Stimulated activated CD8-positive, alpha-beta memory T cell treated with anti-CD3 and anti-CD28 coated beads, Interleukin-2, amount 100 ng/mL, for 48 hours (primary cell): Measurements from ENCODE around the gene ITPKB.
A peak's percentile ranks its signal among the peaks of the same experiment; 100 is the strongest.
"Not testable (repeated sequence)": the region's sequence is repeated elsewhere in the genome, so short reads cannot be mapped to it uniquely, and the experiment has no call there.

Experiments used
- DNase-seq, 2 donors: peaks; one replicate each; pipeline ENCODE4 v3.0.0-alpha.2; 2020; ENCODE audit warnings: low read depth in 2 of 2

Gene ITPKB

DNA sequence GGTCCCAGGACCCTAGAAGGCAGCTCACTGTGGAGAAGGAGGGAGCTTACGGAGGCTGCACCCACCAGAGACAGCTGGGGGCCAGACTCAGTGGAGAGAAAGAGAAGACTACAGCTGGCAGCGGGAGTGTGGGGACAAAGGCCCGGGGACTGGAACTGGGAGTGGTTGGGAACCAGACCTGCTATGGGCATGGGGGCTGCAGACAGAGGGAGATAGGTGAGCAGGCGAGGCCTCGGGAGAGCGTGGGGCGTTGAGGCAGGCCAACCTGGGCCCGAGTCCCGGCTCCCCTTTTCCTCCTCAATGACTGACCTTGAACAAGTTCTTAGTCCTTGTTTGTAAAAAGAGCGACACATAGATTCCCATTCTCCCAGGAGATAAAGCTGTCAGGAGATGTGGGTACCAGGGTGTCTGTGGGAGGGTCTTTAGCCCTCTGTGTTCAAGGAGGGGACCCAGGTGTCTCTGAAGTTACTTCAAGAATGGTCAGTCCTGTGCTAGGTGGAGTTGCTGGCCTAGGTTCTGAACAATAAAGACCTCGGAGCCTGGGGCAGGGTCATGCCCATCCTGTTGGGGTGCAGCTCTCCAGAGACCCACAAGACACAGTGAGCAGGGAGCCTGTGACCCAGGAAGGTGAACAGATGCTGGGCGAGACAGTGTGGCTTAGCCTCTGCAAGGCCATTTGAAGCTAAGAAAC lies 87.9 kb downstream of the ITPKB start:
- no peak for DNase-seq

GRCh38 chr1:226650236-226650841 lies 88.7 kb downstream of the ITPKB start:
- DNase-seq: no peak

- no peak for DNase-seq
Measured at GRCh38 chr1:226649780-226650179, 89.3 kb downstream of the ITPKB start.

DNA sequence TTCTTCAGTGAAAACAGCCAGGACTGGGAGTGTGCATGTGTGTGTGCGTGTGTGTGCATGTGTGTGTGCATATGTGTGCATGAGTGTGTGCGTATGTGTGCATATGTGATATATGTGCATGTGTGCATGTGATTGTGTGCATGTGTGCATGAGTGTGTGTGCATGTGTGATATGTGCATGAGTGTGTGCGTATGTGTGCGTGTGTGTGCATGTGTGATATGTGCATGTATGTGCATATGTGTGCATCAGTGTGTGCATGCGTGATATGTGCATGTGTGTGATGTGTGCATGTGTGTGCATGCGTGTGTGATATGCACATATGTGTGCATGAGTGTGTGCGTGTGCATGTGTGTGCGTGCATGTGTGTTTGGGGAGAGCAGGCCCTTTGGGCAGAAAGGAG lies 89.8 kb downstream of the ITPKB start:
- DNase-seq: no peak

- DNase-seq: no peak
Measured at GRCh38 chr1:226648421-226648820, 90.7 kb downstream of the ITPKB start.

DNA sequence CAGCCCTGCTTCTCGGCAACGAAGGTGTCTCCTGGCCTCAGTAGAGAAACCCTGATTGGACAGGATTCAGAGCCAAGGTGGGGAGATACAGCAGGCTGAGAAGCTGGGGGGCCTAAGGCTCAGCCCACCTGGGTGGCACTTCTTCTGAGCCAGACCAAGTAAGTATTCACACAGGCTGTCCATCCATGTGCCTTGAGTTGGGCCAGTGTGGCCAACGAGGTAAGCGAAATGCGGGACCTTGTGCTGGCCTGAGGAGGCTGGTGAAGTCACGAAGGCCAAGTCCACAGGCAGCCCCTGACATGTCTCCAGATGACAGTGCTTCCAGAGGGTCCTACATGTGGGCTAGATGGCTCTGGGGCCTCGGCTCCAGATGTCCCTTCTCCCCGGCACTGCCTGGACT lies 91.4 kb downstream of the ITPKB start:
- DNase-seq: no peak

DNA sequence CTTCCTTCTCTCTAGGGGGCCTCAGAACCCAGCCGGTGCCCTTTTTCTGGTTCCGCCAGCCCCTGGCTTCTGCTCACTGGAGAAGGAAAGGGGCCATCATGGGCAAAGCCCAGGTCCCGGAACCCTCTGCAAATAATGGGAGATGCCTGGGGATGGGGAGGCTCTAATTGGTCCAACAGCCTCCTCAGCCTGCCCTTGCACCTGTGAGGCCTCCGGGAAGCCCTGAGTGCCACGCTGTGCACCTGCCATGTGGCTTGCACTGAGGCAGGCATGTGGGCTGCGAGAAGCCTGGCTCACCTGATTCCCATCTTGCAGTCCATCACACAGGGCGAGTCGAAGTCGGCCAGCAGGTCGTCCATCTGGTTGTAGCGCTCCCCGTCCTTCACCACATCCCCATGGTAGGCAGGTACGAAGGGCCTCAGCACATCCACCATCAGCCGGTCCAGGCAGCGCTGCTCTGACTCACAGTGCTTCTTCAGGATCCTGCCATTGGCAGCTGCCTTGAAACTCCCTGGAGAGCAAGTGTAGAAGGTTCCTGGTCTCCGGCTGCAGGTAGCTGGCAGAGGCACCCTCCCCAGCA lies 92.1 kb downstream of the ITPKB start:
- no peak for DNase-seq

- no peak for DNase-seq
Measured at GRCh38 chr1:226646026-226646869, 92.8 kb downstream of the ITPKB start.

DNA sequence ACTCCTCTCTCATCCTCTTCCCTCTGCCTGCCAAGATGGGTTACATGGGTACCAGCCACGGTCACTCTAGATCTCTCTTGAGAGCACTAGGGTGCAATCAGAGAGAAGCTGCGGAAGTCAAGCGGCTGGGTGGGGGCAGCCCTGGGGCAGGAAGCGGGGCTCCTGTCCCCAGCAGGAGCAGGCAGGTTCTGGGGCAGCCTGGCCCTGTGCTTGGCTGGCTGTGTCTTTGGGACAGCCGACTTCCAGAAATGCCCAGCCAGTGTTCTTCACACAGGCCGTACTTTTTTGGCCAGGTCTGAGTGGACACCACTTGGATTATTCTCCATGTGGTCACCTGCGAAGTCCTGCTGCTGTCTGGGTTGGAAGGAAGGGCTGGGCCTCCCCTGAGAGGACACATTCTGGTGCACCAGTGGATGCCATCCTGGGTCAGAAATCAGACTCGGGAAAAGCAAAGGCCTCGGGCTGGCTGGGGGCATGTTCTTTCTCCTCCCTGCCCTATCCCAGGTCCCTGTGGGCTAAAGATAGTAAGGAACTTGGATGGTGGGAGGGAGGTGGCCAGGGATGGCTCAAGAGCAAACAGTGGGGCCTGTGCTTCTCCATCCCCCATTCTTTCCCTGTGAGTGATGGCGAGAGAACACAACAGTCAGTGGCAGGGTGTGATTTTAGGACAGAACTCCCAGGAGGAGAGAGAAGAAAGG lies 93.7 kb downstream of the ITPKB start:
- DNase-seq: no peak

- DNase-seq: no peak
Measured at GRCh38 chr1:226644541-226645176, 94.4 kb downstream of the ITPKB start.

DNA sequence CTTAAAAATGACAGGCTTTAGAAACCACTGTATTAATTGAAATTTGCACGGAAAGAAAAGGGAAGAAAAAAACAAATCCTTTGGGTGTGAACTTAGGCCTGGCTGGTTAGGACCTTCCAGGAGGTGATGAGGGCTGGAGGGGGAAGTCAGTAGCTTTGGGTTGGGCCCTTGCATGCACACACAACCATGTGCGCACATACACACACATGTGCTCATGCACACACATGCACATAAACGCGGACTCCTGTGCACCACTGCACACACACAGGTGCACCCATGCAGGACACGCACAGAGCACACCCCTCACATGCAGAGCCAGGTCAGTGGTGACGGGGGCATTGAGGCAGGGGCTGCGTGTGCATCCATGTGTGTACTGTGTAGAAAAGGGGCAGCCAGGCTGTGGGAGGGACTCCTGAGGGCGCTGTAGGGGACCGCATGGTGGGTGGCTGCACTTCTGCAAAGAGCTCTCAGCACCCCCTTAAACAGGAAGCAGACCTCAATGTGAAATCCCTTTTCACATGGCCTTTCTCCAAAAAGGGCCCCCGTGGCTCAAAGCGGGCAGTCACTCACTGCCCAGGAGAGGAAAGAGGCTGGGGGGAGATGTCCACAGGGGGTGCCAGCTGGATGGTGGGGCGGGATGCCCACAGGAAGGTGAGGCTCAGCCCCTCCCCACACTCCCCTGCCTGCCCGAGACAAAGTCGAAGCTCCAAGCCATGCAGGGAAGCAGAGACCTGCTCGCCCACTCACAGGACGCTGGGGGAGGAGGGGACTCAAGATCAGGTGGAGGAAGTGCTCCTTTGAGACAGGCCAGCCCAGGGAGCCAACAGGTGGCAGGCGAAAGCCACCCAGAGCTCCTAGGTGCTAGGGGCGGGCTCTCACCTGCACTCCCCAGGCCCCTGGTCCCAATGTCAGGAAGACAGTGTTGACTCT lies 95.2 kb downstream of the ITPKB start:
- DNase-seq: no peak

DNA sequence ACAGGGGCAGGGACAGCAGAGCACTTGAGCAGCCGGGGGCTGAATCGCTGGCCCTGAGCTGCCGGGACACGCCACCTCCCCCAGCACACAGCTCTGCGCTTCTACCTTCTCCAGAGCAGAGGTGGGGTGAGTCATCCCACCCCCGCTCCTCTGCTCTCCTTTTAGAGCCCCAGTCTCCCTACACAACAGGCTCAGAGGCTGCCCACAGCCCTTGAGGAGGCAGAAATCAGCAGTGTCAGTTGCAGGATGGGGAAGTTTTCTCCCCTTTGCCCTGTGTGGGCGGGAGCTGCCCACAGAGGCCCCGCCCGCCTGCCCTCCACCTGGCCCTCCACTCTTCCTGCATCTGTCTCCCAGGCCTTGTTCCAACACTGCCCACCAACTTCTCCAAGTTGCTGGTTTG lies 95.9 kb downstream of the ITPKB start:
- DNase-seq: peak; percentile 50 to 61

GRCh38 chr1:226642421-226642820 lies 96.7 kb downstream of the ITPKB start:
- no peak for DNase-seq

- no peak for DNase-seq
Measured at GRCh38 chr1:226641671-226642231, 97.3 kb downstream of the ITPKB start.

DNA sequence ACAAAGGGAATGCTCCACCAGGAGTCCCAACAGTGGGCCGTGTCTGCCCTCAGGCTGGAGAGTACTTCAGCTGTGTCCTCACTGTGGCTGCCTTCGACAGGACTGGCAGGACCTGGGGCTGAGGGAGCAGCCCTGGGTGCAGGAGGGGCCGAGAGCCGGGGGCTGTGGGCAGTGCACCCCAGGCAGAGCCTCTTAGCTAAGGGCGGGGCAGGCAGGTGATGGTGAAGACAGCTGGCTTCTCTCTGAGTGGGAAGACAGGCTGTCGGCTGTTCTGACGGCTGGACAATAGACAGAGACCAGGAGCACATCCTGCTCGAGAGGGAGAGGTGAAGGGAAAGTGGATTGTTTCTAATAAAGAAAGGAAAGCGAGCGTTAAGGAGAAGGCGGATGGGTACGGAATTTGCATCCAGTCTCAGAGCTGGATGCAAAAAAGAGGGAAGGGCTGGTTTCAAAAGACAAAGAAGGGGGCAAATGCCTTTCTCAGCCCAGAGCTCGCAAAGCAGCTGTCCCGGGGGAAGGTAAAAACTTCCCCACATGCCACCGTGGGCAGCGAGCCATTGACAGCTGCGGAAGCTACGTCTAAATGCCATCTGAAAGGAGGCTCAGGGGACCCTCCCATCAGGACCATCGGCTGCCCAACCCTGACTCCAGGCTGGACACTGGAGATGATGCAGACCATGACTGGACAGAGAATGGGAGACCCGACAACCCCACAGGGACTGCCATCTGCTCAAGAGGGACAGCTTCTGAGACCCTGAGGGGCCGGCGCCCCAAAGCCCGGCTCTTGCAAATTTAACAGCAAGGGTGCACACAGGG lies 98.6 kb downstream of the ITPKB start:
- no peak for DNase-seq

DNA sequence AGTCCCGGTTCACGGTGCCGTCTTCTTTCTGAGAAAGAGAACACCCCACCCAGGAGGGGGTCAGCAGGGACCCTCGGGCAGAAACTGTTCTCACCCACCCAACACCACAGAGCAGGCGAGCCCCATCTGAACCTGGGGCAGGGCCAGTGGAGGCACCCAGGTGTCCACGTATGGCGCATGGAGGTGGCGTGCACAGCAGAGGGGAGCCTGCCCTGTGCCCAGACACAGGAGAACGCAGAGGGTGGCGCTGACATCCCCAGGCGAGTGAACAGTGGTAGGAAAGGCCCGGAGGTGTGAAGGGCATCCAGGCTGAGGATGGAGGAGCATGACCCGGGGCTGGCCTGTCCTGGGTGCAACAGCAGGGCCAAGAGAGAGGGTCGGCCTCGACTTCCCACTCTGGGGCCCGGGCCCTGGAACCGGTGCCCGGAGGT lies 99.4 kb downstream of the ITPKB start:
- DNase-seq: no peak

GRCh38 chr1:226639206-226639605 lies 99.9 kb downstream of the ITPKB start:
- DNase-seq: not testable (repeated sequence)

- DNase-seq: no peak
Measured at GRCh38 chr1:226638608-226639007, 100.5 kb downstream of the ITPKB start.

DNA sequence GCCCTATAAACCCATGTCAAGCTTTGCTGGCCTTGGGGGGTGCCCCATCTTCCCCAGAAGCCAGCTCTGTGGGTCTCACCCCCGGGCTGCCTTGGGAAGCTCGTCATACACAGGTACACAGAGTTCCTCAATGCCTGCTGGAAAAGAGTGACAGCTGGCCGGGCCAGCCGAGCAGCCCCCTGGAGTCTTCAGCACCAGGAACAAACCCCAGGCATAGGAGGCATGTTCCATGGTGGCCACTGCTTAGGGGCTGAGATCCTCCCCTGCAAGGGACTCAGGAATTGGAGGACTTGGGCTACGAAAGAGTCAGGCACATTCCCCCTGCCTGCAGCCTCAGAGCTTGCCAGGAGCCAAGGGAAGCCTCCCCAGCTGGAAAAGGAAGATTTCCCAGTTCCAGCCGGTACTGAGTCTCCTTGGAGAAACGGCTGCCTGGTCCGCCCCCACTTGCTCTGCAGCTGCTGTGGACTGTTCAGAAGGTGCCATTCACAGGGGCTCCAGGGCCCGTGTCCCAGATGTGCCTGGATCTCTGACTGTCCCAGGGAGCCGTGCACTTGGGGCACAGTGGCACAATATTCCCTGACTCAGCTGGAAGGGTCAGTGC lies 101.0 kb downstream of the ITPKB start:
- DNase-seq: no peak
